NCI-H446 (cell line): ENCODE results near the gene EPHB4.

Experiments used
- DNase-seq, 2 experiments: peaks; one replicate each; lab custom pipeline; 2025; lab: John Stamatoyannopoulos, UW

The EPHB4 gene

DNA sequence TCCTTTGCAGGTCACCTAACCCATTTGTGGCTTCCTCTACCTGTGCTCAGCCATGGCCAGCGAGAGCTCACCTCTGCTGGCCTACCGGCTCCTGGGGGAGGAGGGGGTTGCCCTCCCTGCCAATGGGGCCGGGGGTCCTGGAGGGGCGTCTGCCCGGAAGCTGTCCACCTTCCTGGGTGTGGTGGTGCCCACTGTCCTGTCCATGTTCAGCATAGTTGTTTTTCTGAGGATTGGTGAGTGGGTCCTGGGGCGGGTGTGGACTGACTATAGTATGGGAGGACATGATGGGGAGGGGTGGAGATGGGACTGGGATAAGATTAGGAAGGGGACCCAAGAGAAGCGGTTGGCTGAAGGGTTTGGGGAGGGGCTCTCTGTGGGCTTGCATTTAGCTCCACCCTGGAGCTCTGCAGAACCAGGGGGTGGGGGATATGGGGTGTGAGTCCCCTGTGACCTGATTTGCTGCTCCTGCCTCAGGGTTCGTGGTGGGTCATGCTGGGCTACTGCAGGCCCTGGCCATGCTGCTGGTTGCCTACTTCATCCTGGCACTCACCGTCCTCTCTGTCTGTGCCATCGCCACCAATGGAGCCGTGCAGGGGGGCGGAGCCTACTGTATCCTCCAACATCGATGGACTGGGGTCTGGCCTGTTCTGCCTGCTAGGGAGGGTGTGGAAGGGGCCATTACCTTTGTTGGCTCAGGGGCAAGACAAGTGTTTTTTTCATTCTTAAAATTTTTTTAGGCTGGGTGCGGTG, 27.0 kb upstream of the EPHB4 start:
- no peak for DNase-seq

DNA sequence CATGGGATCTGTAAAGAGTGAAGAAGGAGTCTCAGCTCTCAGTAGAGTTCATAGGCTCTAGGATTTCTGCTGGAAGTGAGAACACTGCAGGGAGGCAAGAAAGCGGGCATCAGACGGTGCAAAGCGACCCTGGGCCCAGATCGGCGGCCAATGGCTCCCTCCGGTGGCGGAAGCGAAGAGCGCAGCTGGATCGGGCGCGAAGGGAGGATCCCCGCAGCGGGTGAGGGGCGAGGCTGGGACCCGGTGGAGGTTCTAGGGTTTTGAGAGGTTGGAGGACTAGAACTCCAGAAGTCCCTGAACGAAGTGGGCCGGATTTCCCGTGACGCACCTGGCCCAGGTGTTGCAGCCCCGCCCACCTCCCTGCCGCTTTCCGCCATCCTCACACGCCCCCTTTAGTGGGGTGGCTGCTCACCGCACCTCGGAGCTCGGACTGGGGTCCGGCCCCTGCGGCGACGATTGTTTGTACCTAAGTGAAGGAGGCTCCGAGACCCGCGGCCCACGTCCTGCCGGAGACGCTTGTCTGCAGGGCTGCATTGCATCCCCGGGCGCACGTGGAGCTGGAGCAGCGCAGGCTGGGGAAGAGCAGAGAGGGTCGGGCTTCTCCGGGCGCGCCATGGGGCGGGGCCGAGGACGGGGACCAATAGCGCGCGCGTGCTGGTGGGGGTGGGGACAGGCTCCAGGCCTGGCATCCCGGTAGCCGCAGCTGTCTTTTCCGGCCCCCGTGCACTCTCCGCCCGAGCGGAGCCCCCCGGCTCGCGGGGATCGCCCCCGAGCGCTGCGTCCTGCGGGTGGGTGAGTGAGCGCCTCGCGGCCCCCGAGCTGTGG, 24.9 kb upstream of the EPHB4 start, which contains the start of gene SLC12A9:
Gene SLC12A9, plus strand, starts transcription at position 666 of the 825 bp plus-strand sequence. CDS start 1,485 bp downstream, outside the sequence.
- peak; percentile 53 to 88 for DNase-seq

DNA sequence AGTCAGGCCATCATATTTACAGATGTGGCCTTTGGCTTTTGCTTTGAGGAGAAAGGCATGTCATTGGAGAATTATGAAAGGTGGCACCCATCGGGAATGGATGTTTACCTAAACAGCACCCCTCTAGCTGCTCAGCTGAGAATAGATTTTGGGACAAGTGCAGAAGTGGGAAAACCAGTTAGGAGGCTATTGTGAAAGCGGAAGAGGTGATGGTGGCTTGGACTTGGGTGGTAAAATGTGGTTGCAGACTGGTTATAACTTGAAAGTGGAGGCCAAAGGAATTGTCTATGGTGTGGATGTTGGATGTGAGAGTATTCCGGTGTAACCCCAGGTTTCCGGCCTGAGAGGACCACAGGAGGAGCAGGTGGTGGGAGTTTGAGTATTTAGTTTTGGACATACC, 20.0 kb upstream of the EPHB4 start:
- DNase-seq, result no peak

DNA sequence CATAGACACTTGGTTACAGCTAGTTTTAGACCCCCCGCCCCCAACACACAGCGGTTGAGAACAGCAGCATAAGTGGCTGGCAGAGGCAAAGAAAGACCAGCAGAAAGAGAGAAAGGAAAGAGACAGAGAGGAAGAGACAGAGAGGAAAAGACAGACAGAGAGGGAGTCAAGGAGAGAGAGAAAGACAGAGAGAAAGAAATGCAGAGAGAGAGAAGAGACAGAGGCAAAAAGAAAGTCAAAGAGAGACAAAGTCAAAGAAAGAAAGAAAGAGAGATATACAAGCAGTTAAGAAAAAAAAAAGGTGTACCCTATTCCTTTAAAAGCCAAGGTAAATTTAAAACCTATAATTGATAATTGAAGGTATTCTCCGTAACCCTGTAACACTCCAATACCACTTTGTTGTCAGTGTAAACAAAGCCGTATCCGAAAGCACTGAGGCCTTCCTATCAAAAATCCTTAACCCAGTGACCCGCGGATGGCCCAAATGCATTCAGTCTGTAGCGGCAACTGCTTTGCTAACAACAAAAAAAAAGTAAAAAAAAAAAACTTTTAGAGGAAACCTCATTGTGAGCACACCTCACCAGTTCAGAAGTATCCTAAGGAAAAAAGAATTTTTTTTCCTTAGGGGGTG, 13.3 kb upstream of the EPHB4 start:
- no peak for DNase-seq

DNA sequence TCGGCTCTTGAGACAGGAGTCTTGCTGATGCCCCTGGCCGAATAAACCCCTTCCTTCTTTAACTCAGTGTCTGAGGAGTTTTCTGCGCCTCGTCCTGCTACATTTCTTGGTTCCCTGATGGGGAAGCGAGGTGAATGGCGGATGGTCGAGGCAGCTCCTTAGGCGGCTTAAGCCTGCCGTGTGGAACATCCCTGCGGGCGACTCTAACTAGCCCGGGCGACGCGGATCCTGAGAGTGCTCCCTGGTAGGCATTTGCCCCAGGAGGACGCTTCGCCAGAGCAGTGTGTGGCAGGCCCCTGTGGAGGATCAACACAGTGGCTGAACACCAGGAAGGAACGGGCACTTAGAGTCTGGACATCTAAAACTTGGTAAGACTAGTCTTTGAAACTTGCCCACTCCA, 12.0 kb upstream of the EPHB4 start:
- DNase-seq, result no peak

DNA sequence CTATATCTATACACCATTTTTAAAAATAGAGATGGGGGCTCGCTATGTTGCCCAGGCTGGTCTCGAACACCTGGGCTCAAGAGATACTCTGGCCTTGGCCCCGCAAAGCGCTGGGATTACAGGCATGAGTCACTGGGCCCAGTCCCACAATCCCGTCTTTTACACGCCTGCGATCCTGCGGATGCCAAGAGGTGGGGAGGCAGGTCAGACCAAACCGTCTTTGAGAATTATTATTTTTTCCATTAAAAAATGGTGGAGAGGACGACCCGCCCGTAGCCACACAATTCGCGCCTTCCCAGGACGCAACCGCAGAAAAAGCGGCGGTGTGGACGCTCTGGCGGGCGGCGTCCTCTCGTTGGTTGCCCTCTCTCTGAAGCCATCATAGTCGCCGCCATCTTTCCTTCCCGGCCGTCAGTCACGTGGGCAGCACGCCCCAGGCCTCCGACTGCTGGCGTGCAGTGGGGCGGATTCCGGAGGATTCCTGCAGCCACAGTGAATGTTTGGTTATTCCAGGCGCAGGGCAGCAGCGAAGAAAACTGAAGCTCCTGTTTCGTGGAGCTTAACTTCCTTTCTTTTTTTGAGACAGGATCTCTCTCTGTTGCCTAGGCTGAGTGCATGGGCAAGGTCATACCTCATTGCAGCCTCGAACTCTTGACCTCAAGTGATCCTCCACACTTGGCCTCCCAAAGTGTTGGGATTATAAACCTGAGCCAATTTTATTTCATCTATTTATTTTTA, 9.9 kb upstream of the EPHB4 start:
- peak; percentile 48 to 84 for DNase-seq

DNA sequence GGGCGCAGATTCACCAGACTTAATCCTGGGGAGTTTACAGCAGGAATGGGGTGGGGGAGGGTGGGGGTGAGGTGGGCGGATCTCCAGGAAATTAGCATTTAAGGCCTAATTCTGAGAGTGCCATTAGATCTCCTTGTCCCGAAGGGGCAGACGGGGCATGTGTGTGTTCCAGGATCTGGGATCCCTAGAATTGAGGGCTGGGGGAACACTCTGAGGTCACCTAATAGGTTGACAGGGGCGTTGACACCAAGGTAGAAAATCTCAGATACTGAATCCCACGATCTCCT, 9.4 kb upstream of the EPHB4 start:
- no peak for DNase-seq

DNA sequence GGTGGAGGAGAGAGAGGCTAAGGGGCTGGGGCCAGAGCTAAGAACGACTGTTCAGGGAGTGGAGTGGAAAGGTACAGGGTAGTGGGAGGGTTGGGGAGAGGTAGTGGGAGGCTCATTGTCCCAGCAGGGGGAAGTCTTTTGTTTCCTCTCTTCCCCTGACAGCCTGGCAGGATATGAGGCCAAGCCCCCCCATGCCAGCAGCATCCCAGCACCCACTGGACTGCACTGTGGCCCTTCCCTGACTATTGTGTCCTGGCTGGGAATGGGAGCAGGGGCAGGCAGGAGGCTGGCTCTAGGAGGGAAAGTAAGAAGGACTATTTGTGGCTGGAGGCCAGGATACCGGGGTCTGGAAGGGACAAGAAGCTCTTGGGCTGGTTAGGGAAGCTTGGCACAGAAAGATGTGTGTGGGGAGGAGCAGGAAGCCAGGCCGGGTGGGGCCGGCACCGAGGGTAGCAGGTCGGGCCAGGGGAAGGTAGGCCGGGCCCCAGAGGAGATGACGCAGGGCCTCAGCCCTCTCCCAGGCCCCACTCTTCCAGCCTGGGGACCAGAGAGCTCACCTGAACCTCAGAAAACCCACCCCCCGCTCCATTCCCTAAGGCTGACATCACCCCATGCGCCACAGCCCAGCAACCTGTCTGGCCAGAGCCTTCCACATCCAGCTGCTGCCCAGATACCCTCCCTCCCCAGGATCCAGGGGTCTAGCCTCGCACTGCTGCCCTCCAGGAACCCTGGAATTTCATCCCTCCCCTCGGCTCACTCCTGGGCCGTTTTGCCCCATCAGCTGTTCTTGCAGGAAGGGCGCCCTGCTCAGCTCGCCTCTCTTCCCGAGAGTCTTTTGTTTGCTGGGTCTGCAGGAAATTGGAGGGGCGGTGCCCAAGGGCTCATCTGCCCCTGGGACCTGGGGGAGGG, 8.8 kb upstream of the EPHB4 start:
- no peak for DNase-seq

DNA sequence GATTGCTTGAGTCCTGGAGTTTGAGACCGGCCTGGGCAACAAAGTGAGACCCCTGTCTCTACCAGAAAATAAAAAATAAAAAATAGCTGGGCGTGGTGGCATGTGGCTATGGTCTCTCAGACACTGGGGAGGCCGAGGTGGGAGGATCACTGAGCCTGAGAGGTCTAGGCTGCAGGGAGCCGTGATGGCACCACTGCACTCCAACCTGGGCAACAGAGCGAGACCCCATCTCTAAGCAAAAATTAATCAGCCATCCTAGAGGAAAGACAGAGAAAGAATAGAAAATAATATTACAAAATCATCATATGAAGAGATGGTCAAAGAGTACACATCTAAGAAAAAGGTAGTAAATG, 4.9 kb upstream of the EPHB4 start:
- no peak for DNase-seq

DNA sequence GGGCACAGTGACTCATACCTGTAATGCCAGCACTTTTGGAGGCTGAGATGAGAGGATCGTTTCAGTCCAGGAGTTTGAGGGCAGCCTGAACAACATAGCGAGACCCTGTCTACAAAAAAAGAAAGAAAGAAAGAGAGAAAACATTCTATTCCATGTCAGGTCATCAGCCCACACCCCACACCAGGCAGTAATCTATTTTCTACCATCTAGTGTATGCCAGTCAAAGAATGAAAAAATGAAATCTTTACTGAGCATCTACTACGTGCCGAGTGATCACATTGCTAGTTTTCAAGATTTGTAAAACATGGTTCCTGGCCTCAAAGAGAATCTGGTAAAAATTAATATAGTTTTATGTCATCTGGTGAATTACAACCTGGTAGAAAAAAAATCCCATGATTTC, 3.1 kb upstream of the EPHB4 start:
- no peak for DNase-seq

DNA sequence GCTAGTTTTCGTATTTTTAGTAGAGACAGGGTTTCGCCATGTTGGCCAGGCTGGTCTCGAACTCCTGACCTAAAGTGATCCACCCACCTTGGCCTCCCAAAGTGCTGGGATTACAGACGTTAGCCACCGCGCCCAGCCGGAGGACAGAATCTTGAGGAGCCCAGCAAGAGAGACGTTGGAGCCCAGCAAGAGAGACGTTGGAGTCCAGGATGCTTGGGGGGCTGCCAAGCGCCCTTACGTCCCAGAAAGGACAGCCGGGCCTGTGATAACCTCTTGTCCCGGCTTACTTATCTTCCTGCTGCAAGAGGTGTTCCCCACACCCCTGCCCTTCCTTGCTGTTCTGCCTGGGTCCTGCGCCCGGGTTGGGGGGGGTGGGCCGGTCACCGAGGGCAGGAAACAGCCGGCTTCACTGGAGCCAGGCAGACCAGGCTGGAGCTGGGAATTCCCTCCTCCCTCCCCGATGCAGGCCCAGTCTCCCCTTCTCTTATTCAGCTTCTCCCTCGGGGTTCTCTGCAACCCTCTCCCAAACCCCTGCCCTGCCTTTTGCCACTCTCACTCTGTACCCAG, 1.9 kb upstream of the EPHB4 start:
- no peak for DNase-seq

DNA sequence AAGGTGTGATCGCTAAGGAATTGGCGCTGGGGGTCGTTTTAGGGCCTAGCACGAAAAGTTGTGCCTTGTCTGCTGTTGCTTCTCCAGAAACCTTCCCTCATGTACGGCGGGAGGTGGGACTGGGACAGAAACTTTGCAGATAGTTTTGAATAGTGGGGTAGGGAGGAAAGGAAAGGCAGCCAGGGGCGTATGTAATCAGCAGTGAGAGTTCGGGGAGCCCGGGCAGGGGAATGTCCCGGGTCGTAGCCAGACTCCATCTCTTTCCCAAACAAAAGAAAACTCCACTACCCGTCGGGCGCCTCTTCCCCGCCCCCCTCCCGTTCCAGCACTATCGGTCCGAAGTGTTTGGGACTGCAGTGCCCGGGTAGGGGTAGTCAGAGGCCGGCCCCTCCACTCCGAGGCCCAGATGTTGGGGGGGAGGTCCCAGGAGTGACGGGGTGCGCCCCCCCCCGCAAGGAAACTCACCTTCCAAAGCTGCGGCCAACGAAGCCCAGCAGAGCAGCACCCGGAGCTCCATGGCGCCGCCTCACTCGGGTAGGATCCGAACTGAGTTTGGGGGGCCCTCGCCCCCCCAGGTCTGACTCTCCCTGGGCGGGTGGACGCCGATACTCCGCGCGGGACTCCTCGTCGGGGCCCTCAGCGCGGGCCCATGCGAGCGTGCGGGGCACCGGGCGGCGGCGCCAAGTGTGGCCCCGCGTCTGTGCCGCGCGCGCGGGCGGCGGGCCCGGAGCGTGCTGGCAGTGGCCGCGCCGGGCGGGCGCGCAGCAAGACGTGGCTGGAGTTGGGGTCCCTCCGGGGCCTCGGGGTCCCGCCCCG, 601 bp downstream of the EPHB4 start:
- peak in 1 of 2 experiments; percentile 20 for DNase-seq

DNA sequence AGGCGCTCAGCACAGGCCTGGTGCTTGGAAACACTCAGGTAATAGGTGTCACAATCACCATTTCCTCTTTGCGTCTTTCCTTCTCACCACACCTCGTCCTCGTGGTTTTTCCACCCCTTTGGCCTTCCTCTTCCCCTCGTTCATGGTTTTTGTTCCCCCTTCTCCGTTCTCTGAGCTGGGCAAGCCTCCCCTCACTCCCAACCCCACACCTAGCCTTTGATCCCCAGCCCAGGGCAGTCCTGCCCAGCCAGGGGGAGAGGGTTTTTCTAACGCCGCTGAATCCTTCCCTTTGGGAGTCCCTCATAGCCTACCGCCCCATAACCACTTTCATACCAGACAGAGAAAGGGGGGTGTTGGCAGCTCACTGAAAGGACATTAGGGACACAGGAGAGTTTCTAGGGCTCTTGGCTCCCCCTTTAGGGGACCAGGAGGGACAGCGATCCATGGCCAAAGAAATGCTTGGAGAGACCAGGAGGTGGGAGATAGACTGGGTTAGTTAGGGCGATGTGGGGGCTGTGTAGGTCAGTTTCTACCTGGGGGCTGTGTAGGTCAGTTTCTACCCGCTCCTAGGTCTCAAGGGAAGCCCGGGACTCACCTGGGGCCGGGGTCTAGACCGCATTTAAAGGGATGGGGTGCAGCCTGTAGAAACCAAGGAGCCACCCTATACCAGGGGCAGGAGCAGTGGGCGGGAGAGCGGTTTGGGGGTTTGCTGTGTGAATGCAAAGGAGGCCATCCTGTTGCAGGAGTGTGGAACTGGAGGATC, 1.4 kb downstream of the EPHB4 start:
- DNase-seq, result no peak

DNA sequence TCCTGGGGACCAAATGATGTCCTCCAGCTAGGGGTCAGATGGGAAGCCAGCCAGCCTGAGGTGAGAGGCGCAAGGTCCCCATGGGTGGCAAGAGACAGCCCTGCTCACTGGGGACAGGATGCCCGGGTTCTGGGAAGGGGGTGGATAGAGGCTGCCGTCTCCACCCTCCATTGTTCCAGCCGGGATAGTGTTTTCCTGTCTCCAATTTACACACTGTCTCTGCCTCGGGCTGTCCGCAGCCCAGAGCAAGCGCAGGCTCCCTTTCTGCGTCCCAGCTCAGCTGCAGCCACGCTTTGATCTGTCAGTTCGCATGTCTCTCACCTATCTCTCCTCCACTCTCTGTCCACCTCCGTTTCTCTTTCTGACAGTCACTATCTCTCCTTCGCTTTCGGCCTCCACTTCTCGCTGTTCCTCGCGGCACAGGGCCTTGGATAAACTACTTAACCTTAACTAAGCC, 2.1 kb downstream of the EPHB4 start:
- DNase-seq, result no peak

DNA sequence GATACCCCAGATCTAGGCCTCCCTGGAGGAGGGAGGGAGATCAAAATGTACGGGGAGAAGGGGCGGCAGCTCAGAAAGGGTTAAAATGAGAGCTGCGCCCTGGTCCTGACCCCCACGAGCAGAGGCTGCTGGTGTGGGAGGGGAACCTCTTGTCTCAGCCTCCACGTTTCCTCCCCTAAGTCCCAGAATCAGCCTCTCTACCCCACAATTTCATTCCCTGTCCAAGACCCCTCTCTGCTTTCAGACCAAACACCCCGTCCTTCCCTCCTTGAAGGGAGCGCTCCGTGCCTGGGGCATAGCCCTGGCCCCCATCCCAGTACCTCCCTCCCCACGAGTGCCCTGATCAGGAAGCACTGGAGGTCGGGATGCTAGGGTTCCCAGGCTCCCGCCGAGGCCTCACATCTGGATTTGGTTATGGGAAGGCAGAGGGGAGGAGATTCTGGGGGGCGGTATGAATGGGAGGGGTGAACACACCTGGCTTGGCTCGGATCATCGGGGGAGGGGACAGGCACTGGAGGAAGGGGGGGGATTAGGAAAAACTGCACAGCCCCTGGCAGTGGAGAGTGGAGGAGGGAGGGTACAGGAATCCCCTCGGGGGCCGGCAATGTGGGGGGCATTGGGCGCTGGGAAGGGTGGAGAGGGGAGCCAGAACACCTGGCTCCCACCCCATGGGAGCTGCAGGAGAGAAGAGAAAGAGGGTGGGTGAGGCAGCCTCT, 2.7 kb downstream of the EPHB4 start:
- DNase-seq, result no peak

DNA sequence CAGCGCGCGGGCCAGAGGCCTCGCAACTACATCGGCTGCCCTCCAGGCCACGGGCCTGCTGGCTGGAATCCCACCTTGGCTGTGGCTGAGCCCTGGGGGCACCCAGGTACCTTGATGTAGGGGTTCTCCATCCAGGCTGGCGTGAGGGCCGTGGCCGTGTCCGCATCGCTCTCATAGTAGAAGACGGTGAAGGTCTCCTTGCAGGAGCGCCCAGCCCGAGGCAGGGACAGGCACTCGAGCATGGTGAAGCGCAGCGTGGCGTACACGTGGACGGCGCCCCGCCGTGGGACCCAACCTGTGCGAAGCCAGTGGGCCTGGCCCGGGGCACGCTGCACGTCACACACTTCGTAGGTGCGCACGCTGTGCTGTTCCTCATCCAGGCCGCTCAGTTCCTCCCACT, 3.8 kb downstream of the EPHB4 start:
- DNase-seq, result no peak

DNA sequence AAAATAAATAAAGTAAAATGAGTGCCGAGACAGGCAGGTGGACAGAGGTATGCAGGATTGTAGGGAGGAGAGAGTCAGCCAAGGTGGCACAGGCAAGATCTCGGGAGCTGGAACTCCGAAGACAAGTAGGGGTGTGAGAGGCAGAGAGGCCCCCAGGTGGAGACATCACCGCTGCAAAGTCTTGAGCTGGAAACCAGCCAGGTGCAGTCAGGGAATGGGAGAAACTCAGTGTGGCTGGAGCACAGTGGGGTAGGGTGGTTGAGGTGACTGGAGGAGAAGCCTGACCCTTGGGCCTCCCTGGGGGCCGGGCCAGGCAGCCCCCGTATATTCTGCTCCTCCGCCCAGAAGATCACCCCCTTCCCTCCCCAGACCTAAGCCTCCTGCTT, 4.2 kb downstream of the EPHB4 start:
- DNase-seq, result no peak

DNA sequence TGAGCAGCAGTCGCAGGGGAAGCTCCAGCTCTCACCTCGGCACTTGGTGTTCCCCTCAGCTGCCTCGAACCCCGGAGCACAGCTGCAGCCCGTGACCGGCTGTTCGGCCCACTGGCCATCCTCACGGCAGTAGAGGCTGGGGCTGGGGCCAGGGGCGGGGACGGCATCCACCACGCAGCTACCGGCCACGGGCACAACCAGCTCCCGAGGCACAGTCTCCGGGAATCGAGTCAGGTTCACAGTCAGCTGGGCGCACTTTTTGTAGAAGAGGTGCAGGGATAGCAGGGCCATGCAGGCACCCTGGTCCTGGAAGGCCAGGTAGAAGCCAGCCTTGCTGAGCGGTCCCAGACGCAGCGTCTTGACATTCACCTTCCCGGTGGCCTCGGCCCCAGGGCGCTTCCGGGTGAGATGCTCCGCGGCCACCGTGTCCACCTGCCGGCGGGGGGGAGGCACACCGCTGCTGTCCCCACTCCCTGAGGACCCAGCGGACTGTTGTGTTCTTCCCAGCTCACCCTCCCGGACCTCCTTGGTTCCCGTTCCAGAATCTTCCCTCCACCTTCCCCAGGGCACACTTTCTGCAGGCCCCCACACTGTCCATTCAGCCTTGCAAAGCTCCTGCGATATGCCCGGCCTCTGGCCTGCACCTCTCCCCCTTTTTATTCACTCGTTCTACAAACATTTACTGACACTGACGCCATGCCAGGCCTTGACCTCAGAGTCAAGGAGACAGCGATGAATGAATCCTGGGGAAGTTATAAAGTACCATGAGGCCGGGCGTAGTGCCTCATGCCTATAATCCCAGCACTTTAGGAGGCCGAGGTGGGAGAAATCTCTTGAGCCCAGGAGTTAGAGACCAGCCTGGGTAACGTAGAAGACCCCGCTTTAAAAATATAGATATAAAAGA, 4.8 kb downstream of the EPHB4 start:
- no peak for DNase-seq
